Suppressor macrophage treated with lipopolysaccharide for 4 hours (primary cell): ENCODE results near the gene NRXN3.

Experiments used
- DNase-seq: peaks from one replicate; pipeline ENCODE4 v3.0.0-alpha.2; 2020

The NRXN3 gene

DNA sequence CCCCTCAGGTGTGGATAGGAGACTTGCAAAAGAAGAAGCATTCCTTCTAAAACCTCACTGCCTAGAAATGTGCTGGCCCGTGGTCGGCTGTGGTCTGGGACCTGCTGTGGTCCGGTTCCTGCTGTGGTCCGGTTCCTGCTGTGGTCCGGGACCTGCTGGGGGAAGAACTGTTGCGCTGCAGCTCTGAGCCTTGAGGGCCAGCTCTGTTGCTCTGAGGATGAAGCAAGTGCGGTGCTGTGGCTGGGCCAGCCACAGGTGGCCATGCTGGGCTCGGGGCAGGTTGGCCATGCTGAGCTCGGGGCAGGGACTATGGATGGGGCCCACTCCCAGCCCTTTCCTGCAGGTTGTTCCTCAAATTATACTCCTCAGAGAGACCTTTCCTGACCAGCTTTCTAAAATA lies 5.2 kb downstream of the NRXN3 start:
- DNase-seq: no peak

DNA sequence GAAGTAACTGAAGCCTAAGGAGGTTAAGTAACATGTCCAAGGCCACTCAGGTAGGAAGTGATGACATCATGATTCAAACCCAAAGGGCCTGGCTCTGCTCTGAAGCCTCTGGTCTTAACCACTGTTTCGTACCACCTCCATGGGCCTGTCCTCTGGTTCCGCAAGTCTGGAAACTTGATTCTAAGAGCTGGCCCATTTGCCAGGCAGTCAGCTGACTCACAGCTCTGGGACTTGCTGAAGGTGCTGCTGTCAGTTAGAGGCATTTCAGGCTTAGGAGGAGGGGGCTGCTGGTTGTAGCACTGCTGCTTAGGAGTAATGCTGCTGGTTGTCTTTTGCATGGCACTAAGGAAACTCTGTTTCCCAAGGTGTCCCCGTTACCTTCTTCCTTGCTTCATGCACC lies 7.9 kb downstream of the NRXN3 start:
- DNase-seq: no peak

DNA sequence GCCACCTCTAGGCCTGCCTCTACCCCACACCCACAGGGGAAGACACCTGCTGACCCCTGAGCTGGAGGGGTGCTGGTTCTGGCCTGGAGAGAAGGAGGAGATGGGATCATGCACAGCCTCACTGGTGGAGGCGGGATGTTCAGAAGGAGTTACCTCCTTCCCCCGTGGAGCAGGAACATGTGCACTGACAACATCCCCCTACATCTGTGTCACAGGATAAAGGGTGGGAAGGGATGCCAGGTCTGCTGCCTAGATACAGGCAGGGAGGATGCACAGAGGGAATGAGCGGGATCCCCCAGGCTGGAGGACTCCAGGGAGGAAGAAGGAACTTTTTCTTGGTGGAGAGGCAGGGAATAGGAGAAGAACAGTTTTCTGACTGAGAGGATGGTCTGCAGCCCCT lies 8.8 kb downstream of the NRXN3 start:
- no peak for DNase-seq

DNA sequence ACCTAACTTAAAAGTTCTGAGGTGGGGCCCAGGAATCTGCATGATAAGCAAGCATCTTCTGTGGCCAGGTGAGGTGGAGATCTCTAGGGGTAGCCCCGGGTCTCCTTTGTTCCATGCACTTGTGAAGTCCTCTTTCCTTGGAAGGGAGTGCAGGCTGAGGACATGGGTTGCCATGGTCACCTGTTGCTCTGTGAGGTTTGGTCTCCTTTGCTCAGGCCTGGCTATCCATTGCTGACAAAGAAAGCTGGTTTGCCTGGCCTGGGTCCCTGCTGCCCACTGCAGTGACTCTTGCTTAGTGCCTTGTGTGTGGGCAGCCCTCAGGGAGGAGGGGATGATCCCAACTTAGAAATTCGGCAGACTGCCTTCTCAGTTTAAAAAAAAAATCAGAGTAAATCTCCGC lies 11.1 kb downstream of the NRXN3 start:
- DNase-seq: no peak

GRCh38 chr14:78182722-78183121 lies 12.5 kb downstream of the NRXN3 start:
- DNase-seq: no peak

DNA sequence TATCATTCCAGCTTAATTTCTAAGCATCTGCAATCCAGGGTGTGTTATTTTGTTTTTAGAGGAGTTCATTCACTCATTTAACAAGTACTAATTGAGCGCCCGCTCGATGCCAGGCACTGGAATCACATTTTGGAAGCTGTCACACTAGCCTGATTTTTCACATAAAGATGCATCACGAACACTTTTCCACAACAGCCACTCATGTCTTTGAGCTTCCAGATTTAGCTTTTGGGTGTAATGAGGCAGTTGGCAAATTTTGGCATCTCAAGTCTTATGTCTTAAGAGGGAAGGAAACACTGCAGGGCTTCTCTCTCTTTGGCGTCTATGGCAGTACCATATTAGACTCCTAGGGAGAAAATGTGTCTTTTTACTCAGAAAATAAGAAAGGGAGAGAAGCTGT lies 14.0 kb downstream of the NRXN3 start:
- DNase-seq: no peak

GRCh38 chr14:78186277-78186676 lies 16.1 kb downstream of the NRXN3 start:
- no peak for DNase-seq

GRCh38 chr14:78188882-78189281 lies 18.7 kb downstream of the NRXN3 start:
- DNase-seq: no peak

DNA sequence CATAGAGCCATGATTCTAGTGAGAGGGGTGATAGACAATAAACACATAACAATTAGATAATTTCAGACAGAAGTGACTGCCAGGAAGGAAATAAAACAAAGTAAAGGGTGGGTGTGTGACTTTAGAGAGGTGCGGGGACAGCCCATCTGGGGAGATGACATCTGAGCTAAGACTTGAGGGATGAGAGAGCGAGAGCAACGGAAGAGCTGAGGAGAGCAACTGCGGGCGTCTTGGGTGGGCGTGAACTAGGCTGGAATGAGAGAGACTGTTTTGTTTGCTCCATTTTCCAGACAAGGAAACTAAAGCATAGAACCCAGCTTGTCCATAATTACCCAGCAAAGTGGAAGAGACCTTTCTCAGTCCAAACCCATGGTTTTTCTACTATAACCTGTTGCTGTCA lies 25.3 kb downstream of the NRXN3 start:
- no peak for DNase-seq

- DNase-seq: no peak
Observed at GRCh38 chr14:78196323-78196722, 26.1 kb downstream of the NRXN3 start.

GRCh38 chr14:78197051-78197450 lies 26.9 kb downstream of the NRXN3 start:
- DNase-seq: no peak

DNA sequence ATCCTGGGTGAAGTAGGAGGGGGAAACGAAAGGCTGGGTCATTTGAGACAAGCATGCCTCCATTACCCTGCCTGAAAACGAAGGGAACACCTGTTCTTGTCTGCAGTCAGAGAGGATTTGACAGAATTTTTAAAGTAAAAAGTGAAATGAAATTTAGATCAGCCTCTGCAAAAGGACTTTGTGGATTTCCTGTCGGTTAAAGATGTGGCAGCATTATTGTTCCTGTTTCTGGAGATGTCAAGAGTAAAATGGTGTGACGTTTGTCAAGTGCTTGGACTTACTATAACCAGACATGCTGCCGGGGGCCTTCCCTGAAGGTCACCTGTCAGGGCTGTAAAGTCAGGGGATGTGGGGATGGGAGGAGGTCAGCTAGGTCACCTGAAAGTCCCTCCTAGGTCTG lies 32.0 kb downstream of the NRXN3 start:
- DNase-seq: no peak

DNA sequence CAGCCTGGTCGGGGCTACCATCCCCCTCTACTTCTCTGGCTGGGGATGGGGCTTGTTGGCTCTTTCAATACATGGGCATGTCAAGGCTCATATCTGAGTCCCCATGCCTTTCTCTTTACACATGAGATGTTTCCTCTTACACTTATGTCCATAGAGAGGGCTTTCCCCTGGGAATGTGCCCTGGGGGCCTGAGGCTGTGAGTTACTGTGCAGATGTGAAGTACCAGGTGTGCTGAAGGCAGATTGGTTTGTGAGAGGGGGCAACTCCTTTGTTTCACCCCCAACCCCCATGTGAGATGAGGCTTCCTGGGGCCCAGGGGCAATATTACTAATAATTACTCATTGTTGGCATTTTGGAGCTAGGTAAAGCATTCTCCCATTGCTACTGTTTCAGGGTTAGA lies 32.8 kb downstream of the NRXN3 start:
- DNase-seq: no peak

DNA sequence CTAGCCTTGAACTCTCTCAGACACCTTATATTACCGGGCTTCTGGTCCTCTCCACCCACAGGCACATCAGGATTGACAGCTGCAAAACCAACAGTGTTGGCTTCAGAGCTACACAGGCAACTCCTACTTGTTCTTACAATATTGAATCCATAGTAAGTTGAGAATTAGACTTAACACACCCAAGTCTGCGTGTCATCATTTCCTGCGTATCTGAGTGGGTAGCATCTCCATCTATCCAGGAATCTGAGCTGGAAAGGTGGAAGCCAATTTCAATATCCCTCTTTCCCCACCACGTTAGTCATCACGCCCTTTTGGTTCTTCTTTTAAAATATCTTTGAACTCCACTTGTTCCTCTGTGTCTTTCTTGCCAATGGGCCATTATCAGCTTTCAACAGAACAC lies 37.2 kb downstream of the NRXN3 start:
- DNase-seq: no peak

- no peak for DNase-seq
Observed at GRCh38 chr14:78220273-78220672, 50.1 kb downstream of the NRXN3 start.

GRCh38 chr14:78222746-78223145 lies 52.6 kb downstream of the NRXN3 start:
- DNase-seq: no peak

- DNase-seq: no peak
Observed at GRCh38 chr14:78227248-78228077, 57.3 kb downstream of the NRXN3 start.

DNA sequence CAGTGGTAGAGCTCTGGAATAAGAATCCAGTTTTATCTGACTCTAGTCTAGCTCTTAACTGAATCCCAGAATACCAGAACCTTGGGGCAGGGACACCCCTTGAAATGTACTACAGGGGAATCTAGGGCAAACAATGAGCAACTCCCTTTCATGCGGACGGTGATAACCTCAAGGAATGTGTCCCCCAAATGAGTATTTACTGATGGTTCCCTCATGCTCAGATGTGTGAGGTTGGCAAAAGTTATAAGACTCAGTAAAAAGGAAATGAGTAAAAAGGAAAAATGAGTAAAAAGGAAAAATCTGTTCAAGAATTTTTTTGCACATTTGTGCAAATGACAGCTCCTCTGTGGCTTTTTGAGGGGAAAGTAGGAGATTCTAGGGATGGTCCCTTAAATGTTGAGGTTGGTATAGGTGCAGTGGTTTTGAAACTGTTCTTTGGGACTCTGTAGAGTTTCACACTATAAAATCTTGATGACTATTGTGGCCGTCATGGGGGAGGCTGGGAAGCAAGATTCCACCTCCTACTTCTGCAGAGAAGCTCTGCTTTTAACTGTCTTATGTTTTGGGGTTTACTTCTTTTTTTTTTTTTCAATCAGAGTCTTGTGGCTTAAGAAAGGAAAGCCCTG lies 58.6 kb downstream of the NRXN3 start:
- no peak for DNase-seq

GRCh38 chr14:78232231-78233000 lies 62.2 kb downstream of the NRXN3 start:
- DNase-seq: no peak

- no peak for DNase-seq
Observed at GRCh38 chr14:78238141-78238540, 68.0 kb downstream of the NRXN3 start.

DNA sequence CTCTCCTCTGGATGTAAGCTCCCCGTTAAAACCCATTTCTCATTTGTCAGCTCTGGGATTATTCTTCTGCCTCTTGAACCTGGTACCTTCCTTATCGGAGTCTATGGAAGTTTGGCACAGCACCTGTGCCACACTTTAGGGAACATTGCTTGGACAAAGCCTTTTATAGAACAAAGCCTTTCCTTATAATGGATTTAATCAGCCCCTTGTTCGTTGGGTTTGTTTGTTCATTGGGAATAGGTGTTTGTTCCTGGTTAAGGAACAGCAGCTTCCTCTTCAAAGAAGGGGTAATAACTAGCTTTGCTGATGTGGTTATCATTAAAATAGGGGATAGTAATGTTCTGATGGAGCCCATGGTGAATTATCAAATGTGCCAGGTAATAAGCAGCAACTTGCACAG lies 70.4 kb downstream of the NRXN3 start:
- no peak for DNase-seq

DNA sequence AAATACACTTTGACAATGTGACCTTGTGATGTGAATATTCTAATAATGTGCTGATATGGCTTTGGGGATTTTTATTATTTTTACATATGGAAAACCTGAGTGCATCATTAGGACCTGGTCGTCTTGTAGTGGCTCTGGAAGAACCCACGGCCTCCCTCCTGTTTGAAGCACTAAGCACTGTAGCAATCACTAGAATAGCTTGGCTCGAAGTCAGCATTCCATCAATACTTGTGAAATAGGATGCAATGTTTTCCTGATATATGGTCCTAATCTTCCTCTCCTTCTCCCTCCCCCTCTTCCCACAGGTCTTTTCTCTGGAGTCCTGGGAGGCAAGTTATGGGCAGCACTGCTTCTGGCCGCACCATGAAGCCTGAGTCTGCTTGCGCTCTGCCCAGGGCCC lies 71.9 kb downstream of the NRXN3 start:
- no peak for DNase-seq

GRCh38 chr14:78243187-78243586 lies 73.0 kb downstream of the NRXN3 start:
- no peak for DNase-seq

DNA sequence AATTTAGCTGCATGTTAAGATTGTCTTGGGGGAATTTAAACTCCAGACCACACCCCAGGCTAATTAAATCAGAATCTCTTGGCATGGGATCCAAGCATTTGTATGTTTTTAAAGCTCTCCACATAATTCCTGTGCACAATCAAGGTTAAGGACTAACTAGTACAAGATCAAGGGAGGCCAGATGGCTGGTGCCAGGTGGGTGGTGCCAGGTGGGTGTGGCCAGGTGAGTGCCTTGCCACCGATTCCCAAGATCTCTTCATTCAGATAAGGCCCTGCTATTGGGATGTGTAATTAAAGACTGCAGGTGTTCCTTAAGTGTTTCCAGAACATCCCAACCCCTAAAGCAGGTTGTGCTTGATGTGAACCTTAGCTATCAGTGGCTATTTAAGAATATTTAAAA lies 75.1 kb downstream of the NRXN3 start:
- no peak for DNase-seq
